HCT116 (cell line): Measurements from ENCODE around the gene FRRS1L. TPM values are rescaled to one million over a fixed set of nuclear protein-coding genes. Genes with fewer than 3 reads are reported as not detected.

Source experiments
- ATAC-seq: fragments of 200-7000 bp; cut with Tn5 transposase; 2 replicates; pipeline ENCODE4 v1.9.1; 2020; ENCODE audit warnings: mild to moderate bottlenecking, moderate library complexity
- BruUV-seq: library from RNA; stranded (reverse); fragments of 400-500 nt; replicated peaks from 2 replicates; lab custom pipeline; 2021; lab: Mats Ljungman, UMichigan
- CTCF ChIA-PET: fragments of 300-600 bp; sonication (Branson Sonifier 250); formaldehyde crosslinking; loops from one replicate; lab custom pipeline; 2021; ENCODE audit warnings: antibody characterized with exemption; lab: Charles Lee
- POLR2A ChIA-PET: fragments of 300-600, 350-600 bp; sonication (Branson Sonifier 250); formaldehyde crosslinking; loops from one replicate; lab custom pipeline; 2021; ENCODE audit warnings: antibody characterized with exemption; lab: Charles Lee
- RAD21 ChIA-PET, 2 experiments: fragments of 300-600 bp; sonication (Branson Sonifier 250); formaldehyde crosslinking; loops; one replicate each; lab custom pipeline; 2023; ENCODE audit warnings: low total read pairs in 2 of 2; ENCODE audit not compliant: uncharacterized antibody in 2 of 2, unreplicated experiment in 2 of 2, low non-redundant PET in 1 of 2; lab: Charles Lee
- DNase-seq: peaks from one replicate; pipeline ENCODE4 v3.0.0-alpha.2; 2010; ENCODE audit warnings: low read depth, low spot score
- H2AFZ ChIP-seq: fragments of 200-600 bp; shearing (Covaris generic), sonication (generic); 2 replicates; pipeline ENCODE4 v1.6.1; 2017; ENCODE audit warnings: low read depth, mixed run types, mixed read lengths, antibody characterized with exemption, low read length; ENCODE audit not compliant: poor library complexity, severe bottlenecking
- H3K27ac ChIP-seq: 2 replicates; pipeline ENCODE4 v1.5.1; 2012; ENCODE audit warnings: low read depth, low read length
- H3K27me3 ChIP-seq: fragments of 200-600 bp; sonication (generic); 2 replicates; pipeline ENCODE4 v1.6.1; 2016; ENCODE audit warnings: mixed run types, low read length, mixed read lengths; ENCODE audit not compliant: insufficient read depth
- H3K36me3 ChIP-seq, 2 experiments: fragments of 200-500 bp in 1 of 2; fragments of 200-600 bp in 1 of 2; sonication (Bioruptor generic) in 1 of 2; sonication (generic) in 1 of 2; 2 replicates each; pipeline versions ENCODE4 v1.5.1 to v1.6.1; 2014 to 2016; ENCODE audit warnings: low read length in 2 of 2, inconsistent platforms in 1 of 2, mixed read lengths in 1 of 2, mixed run types in 1 of 2; ENCODE audit not compliant: insufficient read depth in 2 of 2, control insufficient read depth in 1 of 2
- H3K4me1 ChIP-seq, 2 experiments: fragments of 200-600 bp in 1 of 2; sonication (generic) in 1 of 2; 2 replicates each; pipeline versions ENCODE4 v1.5.1 to v1.6.1; 2012 to 2017; ENCODE audit warnings: low read length in 2 of 2, inconsistent platforms in 1 of 2, mild to moderate bottlenecking in 1 of 2, mixed read lengths in 1 of 2, mixed run types in 1 of 2, moderate library complexity in 1 of 2; ENCODE audit not compliant: insufficient read depth in 2 of 2, control insufficient read depth in 1 of 2
- H3K4me2 ChIP-seq: fragments of 200-600 bp; sonication (generic); 2 replicates; pipeline ENCODE4 v1.6.1; 2017; ENCODE audit warnings: mixed run types, low read length, mixed read lengths
- H3K4me3 ChIP-seq, 2 experiments: fragments of 200-600 bp in 1 of 2; sonication (generic) in 1 of 2; replicated peaks in 1 of 2; 2 replicates each; pipeline ENCODE4 v1.5.1; 2011 to 2016; ENCODE audit warnings: low read length in 2 of 2, control low read depth in 1 of 2, low read depth in 1 of 2, mild to moderate bottlenecking in 1 of 2, mixed read lengths in 1 of 2, mixed run types in 1 of 2
- H3K79me2 ChIP-seq: fragments of 200-600 bp; sonication (generic); 2 replicates; pipeline ENCODE4 v1.6.1; 2017; ENCODE audit warnings: mild to moderate bottlenecking, mixed run types, low read length, moderate library complexity, mixed read lengths; ENCODE audit not compliant: insufficient read depth
- H3K9ac ChIP-seq: fragments of 200-600 bp; sonication (generic); 2 replicates; pipeline ENCODE4 v1.6.1; 2016; ENCODE audit warnings: low read length, mixed read lengths
- H3K9me2 ChIP-seq: fragments of 200-600 bp; sonication (generic), shearing (Covaris generic); 2 replicates; pipeline ENCODE4 v1.6.1; 2017; ENCODE audit warnings: mixed run types, mild to moderate bottlenecking, moderate library complexity; ENCODE audit not compliant: insufficient read depth
- H3K9me3 ChIP-seq, 2 experiments: fragments of 200-500 bp in 1 of 2; fragments of 200-600 bp in 1 of 2; sonication (Bioruptor generic) in 1 of 2; sonication (generic) in 1 of 2; 2 replicates each; pipeline ENCODE4 v1.6.1; 2014 to 2017; ENCODE audit warnings: low read length in 2 of 2, mixed read lengths in 2 of 2, inconsistent platforms in 1 of 2, low read depth in 1 of 2, mild to moderate bottlenecking in 1 of 2, mixed run types in 1 of 2, moderate library complexity in 1 of 2; ENCODE audit not compliant: control insufficient read depth in 1 of 2, insufficient read depth in 1 of 2
- H4K20me1 ChIP-seq: fragments of 200-600 bp; sonication (generic), shearing (Covaris generic); 2 replicates; pipeline ENCODE4 v1.6.1; 2017; ENCODE audit warnings: mixed run types, mild to moderate bottlenecking, moderate library complexity; ENCODE audit not compliant: insufficient read depth
- ATF3 ChIP-seq: IDR thresholded peaks from 2 replicates; pipeline ENCODE4 v1.6.1; 2012
- EGR1 ChIP-seq: IDR thresholded peaks from 2 replicates; pipeline ENCODE4 v1.6.1; 2012; ENCODE audit warnings: low read depth
- EZH2 ChIP-seq: fragments of 200-600 bp; sonication (generic); IDR thresholded peaks from 2 replicates; pipeline ENCODE4 v1.6.1; 2017; ENCODE audit warnings: antibody characterized with exemption, mixed run types
- EZH2phosphoT487 ChIP-seq: fragments of 200-600 bp; IDR thresholded peaks from 2 replicates; pipeline ENCODE4 v1.6.1; 2018; ENCODE audit warnings: antibody characterized with exemption, borderline replicate concordance
- FOSL1 ChIP-seq: IDR thresholded peaks from 2 replicates; pipeline ENCODE4 v1.6.1; 2012; ENCODE audit warnings: low read depth
- JUND ChIP-seq: IDR thresholded peaks from 2 replicates; pipeline ENCODE4 v1.6.1; 2012
- RAD21 ChIP-seq: IDR thresholded peaks from 2 replicates; pipeline ENCODE4 v1.6.1; 2012; ENCODE audit warnings: low read depth, mild to moderate bottlenecking
- SRF ChIP-seq: IDR thresholded peaks from 2 replicates; pipeline ENCODE4 v1.6.1; 2012; ENCODE audit warnings: low read depth
- TCF7L2 ChIP-seq: IDR thresholded peaks from 2 replicates; pipeline ENCODE4 v1.7.0; 2011; ENCODE audit warnings: borderline replicate concordance, inconsistent platforms; ENCODE audit not compliant: insufficient read depth, insufficient read length; ENCODE audit errors: extremely low read depth
- YY1 ChIP-seq: IDR thresholded peaks from 2 replicates; pipeline ENCODE4 v1.6.1; 2011; ENCODE audit warnings: low read length, low read depth, moderate library complexity, mild to moderate bottlenecking; ENCODE audit not compliant: insufficient replicate concordance; ENCODE audit errors: extremely low read depth
- ZBTB33 ChIP-seq: IDR thresholded peaks from 2 replicates; pipeline ENCODE4 v1.6.1; 2011; ENCODE audit warnings: mild to moderate bottlenecking, low read length, moderate library complexity; ENCODE audit not compliant: insufficient replicate concordance; ENCODE audit errors: extremely low read depth
- ZNF274 ChIP-seq: fragments of 200-500 bp; sonication (Bioruptor generic); IDR thresholded peaks from 2 replicates; pipeline ENCODE4 v1.6.1; 2014; ENCODE audit warnings: mild to moderate bottlenecking, low read depth, low read length, inconsistent platforms
- intact Hi-C: fragments of 100-400 bp; cut with micrococcal nuclease; formaldehyde crosslinking; loops from 2 replicates; pipeline ENCODE4 v1.10.0; 2022
- total RNA-seq: library from RNA; stranded (reverse); gene quantifications from one replicate; pipeline ENCODE4 v1.2.1, GENCODE V29; 2021; ENCODE audit not compliant: unreplicated experiment
- TF ChIP-seq, protein P1 (sequence below): IDR thresholded peaks from 2 replicates; pipeline ENCODE4 v1.6.1; 2012; ENCODE audit warnings: low read depth
- TF ChIP-seq, protein P2 (sequence below): IDR thresholded peaks from 2 replicates; pipeline ENCODE4 v1.6.1; 2012

The FRRS1L gene
- total RNA-seq, 1 experiment from 2014 or later, result not detected

GRCh38 chr9:109150925-109151545 is 16.0 kb downstream of the FRRS1L start (continued):
- TF ChIP-seq, protein P1, sequence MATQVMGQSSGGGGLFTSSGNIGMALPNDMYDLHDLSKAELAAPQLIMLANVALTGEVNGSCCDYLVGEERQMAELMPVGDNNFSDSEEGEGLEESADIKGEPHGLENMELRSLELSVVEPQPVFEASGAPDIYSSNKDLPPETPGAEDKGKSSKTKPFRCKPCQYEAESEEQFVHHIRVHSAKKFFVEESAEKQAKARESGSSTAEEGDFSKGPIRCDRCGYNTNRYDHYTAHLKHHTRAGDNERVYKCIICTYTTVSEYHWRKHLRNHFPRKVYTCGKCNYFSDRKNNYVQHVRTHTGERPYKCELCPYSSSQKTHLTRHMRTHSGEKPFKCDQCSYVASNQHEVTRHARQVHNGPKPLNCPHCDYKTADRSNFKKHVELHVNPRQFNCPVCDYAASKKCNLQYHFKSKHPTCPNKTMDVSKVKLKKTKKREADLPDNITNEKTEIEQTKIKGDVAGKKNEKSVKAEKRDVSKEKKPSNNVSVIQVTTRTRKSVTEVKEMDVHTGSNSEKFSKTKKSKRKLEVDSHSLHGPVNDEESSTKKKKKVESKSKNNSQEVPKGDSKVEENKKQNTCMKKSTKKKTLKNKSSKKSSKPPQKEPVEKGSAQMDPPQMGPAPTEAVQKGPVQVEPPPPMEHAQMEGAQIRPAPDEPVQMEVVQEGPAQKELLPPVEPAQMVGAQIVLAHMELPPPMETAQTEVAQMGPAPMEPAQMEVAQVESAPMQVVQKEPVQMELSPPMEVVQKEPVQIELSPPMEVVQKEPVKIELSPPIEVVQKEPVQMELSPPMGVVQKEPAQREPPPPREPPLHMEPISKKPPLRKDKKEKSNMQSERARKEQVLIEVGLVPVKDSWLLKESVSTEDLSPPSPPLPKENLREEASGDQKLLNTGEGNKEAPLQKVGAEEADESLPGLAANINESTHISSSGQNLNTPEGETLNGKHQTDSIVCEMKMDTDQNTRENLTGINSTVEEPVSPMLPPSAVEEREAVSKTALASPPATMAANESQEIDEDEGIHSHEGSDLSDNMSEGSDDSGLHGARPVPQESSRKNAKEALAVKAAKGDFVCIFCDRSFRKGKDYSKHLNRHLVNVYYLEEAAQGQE, result no peak
- TF ChIP-seq FOSL1 (no peak), ZNF274 (no peak), RAD21 (no peak), YY1 (no peak)

DNA sequence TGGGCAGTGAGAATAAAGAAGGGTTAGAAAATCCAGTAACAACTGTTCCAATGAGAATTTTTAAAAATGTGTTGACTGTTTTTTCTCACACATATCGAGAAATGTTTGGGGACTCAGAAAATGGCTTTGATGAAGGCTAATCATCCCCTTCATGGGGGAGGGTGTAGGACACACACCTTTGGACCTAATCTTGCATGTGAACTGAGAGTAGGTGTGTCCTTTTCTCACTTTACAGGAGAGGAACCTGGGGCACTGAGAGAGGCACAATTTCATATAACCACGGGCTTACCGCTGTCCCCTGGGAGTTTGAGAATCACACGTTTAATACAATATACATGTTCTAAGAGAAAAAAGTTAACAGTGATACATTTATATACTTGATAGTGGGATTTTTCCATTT is 17.3 kb downstream of the FRRS1L start:
- no peaks in the 10 kb centered on the region for H3K9me2 ChIP-seq
- no peaks in the 10 kb centered on the region for H4K20me1 ChIP-seq
- H2AFZ ChIP-seq, result no peak overlapping the region
- POLR2A ChIA-PET, result no interaction called here
- H3K4me2 ChIP-seq, result no peak overlapping the region
- H3K79me2 ChIP-seq, result no peaks in the 10 kb centered on the region
- H3K27me3 ChIP-seq, result no peaks in the 10 kb centered on the region
- ATAC-seq (no peak), DNase-seq (no peak)
- BruUV-seq, result no TSS peak
- peaks cover 3 to 11% of the 10 kb centered on the region in 2 experiments; a peak in 2 of 4 replicates for H3K9me3 ChIP-seq
- CTCF ChIA-PET, result no interaction called here
- intact Hi-C loops, result no loop called here
- no peaks in the 10 kb centered on the region for H3K4me1 ChIP-seq
- no peak overlapping the region for H3K9ac ChIP-seq
- no peaks in the 10 kb centered on the region for H3K36me3 ChIP-seq
- RAD21 ChIA-PET, result no interaction called here
- no peak overlapping the region for H3K4me3 ChIP-seq
- no peak overlapping the region for H3K27ac ChIP-seq
- no peak for TF ChIP-seq FOSL1
- TF ChIP-seq, protein P2, sequence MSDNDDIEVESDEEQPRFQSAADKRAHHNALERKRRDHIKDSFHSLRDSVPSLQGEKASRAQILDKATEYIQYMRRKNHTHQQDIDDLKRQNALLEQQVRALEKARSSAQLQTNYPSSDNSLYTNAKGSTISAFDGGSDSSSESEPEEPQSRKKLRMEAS, result no peak
- no peak for TF ChIP-seq ZBTB33
- TF ChIP-seq JUND, result no peak
- TF ChIP-seq, protein P1, result no peak
- TF ChIP-seq EZH2, result no peak
- no peak for TF ChIP-seq EGR1
- no peak for TF ChIP-seq SRF
- TF ChIP-seq YY1, result no peak
- TF ChIP-seq EZH2phosphoT487, result no peak
- no peak for TF ChIP-seq ZNF274
- TF ChIP-seq TCF7L2, result no peak
- TF ChIP-seq ATF3, result no peak
